H1 (cell line): ENCODE measurements around the gene KIF26B. TPM values are rescaled to one million over a fixed set of nuclear protein-coding genes. Genes with fewer than 3 reads are reported as not detected.

Experiments
- CTCF ChIA-PET: fragments of 300-600 bp; sonication (Branson Sonifier 250); formaldehyde crosslinking; loops from one replicate; lab custom pipeline; 2021; ENCODE audit not compliant: partially characterized antibody; lab: Charles Lee
- POLR2A ChIA-PET: fragments of 300-600 bp; sonication (Branson Sonifier 250); formaldehyde crosslinking; loops from one replicate; lab custom pipeline; 2021; ENCODE audit warnings: inconsistent platforms; ENCODE audit not compliant: partially characterized antibody; lab: Charles Lee
- DNase-seq, 2 experiments: peaks; one replicate each; pipeline versions ENCODE4 v3.0.0 to v3.0.0-alpha.2; 2010 to 2022; ENCODE audit warnings: low spot score in 2 of 2, low read depth in 1 of 2, mixed read lengths in 1 of 2
- FAIRE-seq: peaks from 2 replicates; lab custom pipeline; 2011; peaks lifted over from hg19 to GRCh38; lab: Jason Lieb, UNC
- H2AFZ ChIP-seq: 2 replicates; pipeline ENCODE4 v1.8.1; 2012; ENCODE audit warnings: low read length, inconsistent platforms
- H2AK5ac ChIP-seq: 2 replicates; pipeline ENCODE4 v1.6.1; 2013; ENCODE audit warnings: low read depth, low read length
- H2BK120ac ChIP-seq: replicated peaks from 2 replicates; pipeline ENCODE3; 2013; ENCODE audit warnings: low read depth, low read length, inconsistent platforms
- H2BK12ac ChIP-seq: 2 replicates; pipeline ENCODE4 v1.6.1; 2013; ENCODE audit warnings: low read depth, low read length
- H2BK15ac ChIP-seq: 2 replicates; pipeline ENCODE4 v1.6.1; 2013; ENCODE audit warnings: low read length
- H2BK20ac ChIP-seq: 2 replicates; pipeline ENCODE4 v1.6.1; 2013; ENCODE audit warnings: low read length
- H2BK5ac ChIP-seq: 2 replicates; pipeline ENCODE4 v1.6.1; 2013; ENCODE audit warnings: low read depth, low read length
- H3K14ac ChIP-seq: 2 replicates; pipeline ENCODE4 v1.6.1; 2013; ENCODE audit warnings: inconsistent platforms; ENCODE audit not compliant: insufficient read length
- H3K18ac ChIP-seq: 2 replicates; pipeline ENCODE4 v1.6.1; 2013; ENCODE audit warnings: low read length; ENCODE audit errors: extremely low read depth
- H3K23ac ChIP-seq: 2 replicates; pipeline ENCODE4 v1.6.1; 2013; ENCODE audit warnings: inconsistent platforms; ENCODE audit not compliant: insufficient read length
- H3K23me2 ChIP-seq: 2 replicates; pipeline ENCODE4 v1.6.1; 2013; ENCODE audit warnings: low read depth, low read length
- H3K27ac ChIP-seq: 2 replicates; pipeline ENCODE4 v1.6.1; 2011; ENCODE audit warnings: low read depth, low read length, inconsistent platforms
- H3K27me3 ChIP-seq, 4 experiments: replicated peaks in 1 of 4; 1 replicate in 1 of 4; 2 replicates in 3 of 4; pipeline versions ENCODE4 v1.6.1 to v1.8.1; 2011 to 2013; ENCODE audit warnings: low read length in 3 of 4, mild to moderate bottlenecking in 3 of 4, inconsistent platforms in 2 of 4, mixed read lengths in 2 of 4, moderate library complexity in 1 of 4; ENCODE audit not compliant: control insufficient read depth in 3 of 4, insufficient read depth in 3 of 4; ENCODE audit errors: extremely low read depth in 1 of 4
- H3K36me3 ChIP-seq, 4 experiments: 2 replicates each; pipeline versions ENCODE4 v1.6.1 to v1.8.1; 2011 to 2013; ENCODE audit warnings: mild to moderate bottlenecking in 4 of 4, low read length in 3 of 4, moderate library complexity in 2 of 4, control low read depth in 1 of 4, inconsistent platforms in 1 of 4; ENCODE audit not compliant: insufficient read depth in 4 of 4, control insufficient read depth in 2 of 4
- H3K4ac ChIP-seq: replicated peaks from 2 replicates; pipeline ENCODE3; 2013; ENCODE audit warnings: low read length, low read depth, mixed read lengths, inconsistent platforms; ENCODE audit not compliant: insufficient read length
- H3K4me1 ChIP-seq, 4 experiments: replicated peaks in 1 of 4; 1 replicate in 1 of 4; 2 replicates in 3 of 4; pipeline versions ENCODE4 v1.6.1 to v1.8.1; 2011 to 2013; ENCODE audit warnings: low read length in 3 of 4, inconsistent platforms in 2 of 4, mixed read lengths in 1 of 4; ENCODE audit not compliant: insufficient read depth in 4 of 4, control insufficient read depth in 3 of 4
- H3K4me2 ChIP-seq, 2 experiments: 2 replicates each; pipeline versions ENCODE4 v1.6.1 to v1.8.1; 2011 to 2013; ENCODE audit warnings: low read depth in 2 of 2, low read length in 2 of 2, control low read depth in 1 of 2, inconsistent platforms in 1 of 2, mild to moderate bottlenecking in 1 of 2; ENCODE audit not compliant: insufficient read depth in 1 of 2
- H3K4me3 ChIP-seq, 4 experiments: fragments of 200-600, 300-600 bp in 1 of 4; sonication (generic), shearing (Covaris generic), sonication (Bioruptor Twin) in 1 of 4; 2 replicates each; pipeline versions ENCODE4 v1.5.1 to v1.8.1; 2011 to 2016; ENCODE audit warnings: low read length in 4 of 4, low read depth in 3 of 4, control low read depth in 2 of 4, inconsistent platforms in 2 of 4, mild to moderate bottlenecking in 2 of 4, mixed read lengths in 1 of 4, moderate library complexity in 1 of 4; ENCODE audit not compliant: insufficient read depth in 2 of 4; ENCODE audit errors: extremely low read depth in 1 of 4
- H3K56ac ChIP-seq: replicated peaks from 2 replicates; pipeline ENCODE3; 2013; ENCODE audit warnings: low read depth, mild to moderate bottlenecking, mixed read lengths, low read length, inconsistent platforms; ENCODE audit not compliant: insufficient read length
- H3K79me1 ChIP-seq: 2 replicates; pipeline ENCODE4 v1.6.1; 2013; ENCODE audit warnings: low read depth, low read length, control low read depth
- H3K79me2 ChIP-seq, 2 experiments: 2 replicates each; pipeline versions ENCODE4 v1.6.1 to v1.8.1; 2012 to 2013; ENCODE audit warnings: low read length in 2 of 2, mild to moderate bottlenecking in 2 of 2, inconsistent platforms in 1 of 2; ENCODE audit not compliant: insufficient read depth in 2 of 2, control insufficient read depth in 1 of 2
- H3K9ac ChIP-seq, 4 experiments: replicated peaks in 1 of 4; 1 replicate in 1 of 4; 2 replicates in 3 of 4; pipeline versions ENCODE4 v1.6.1 to v1.8.1; 2011 to 2013; ENCODE audit warnings: low read depth in 3 of 4, low read length in 3 of 4, control low read depth in 2 of 4, mild to moderate bottlenecking in 2 of 4, moderate library complexity in 2 of 4, inconsistent platforms in 1 of 4; ENCODE audit errors: extremely low read depth in 1 of 4
- H3K9me3 ChIP-seq, 2 experiments: 2 replicates each; pipeline versions ENCODE4 v1.6.1 to v1.8.1; 2012 to 2013; ENCODE audit warnings: mild to moderate bottlenecking in 2 of 2, moderate library complexity in 2 of 2, control low read depth in 1 of 2, inconsistent platforms in 1 of 2, low read depth in 1 of 2, low read length in 1 of 2, mixed read lengths in 1 of 2; ENCODE audit not compliant: insufficient read depth in 2 of 2
- H4K20me1 ChIP-seq, 2 experiments: replicated peaks in 1 of 2; 2 replicates each; pipeline versions ENCODE3 to v1.8.1; 2011 to 2013; ENCODE audit warnings: inconsistent platforms in 2 of 2, low read length in 2 of 2, mild to moderate bottlenecking in 1 of 2; ENCODE audit not compliant: insufficient read depth in 2 of 2, control insufficient read depth in 1 of 2
- H4K5ac ChIP-seq: 2 replicates; pipeline ENCODE4 v1.6.1; 2013; ENCODE audit warnings: low read length, low read depth, mixed read lengths, inconsistent platforms; ENCODE audit not compliant: insufficient read length
- H4K8ac ChIP-seq: 2 replicates; pipeline ENCODE4 v1.8.0; 2013; ENCODE audit warnings: mild to moderate bottlenecking, moderate library complexity, low read length, inconsistent platforms; ENCODE audit not compliant: insufficient read depth; ENCODE audit errors: extremely low read depth
- H4K91ac ChIP-seq: replicated peaks from 2 replicates; pipeline ENCODE3; 2013; ENCODE audit warnings: low read length, mixed read lengths, inconsistent platforms; ENCODE audit not compliant: insufficient read length
- BACH1 ChIP-seq: IDR thresholded peaks from 2 replicates; pipeline ENCODE4 v1.6.1; 2012; ENCODE audit warnings: low read length, improper control_type of control experiment
- CBX5 ChIP-seq: fragments of 300-800, 300-1000 bp; sonication (generic); IDR thresholded peaks from 2 replicates; pipeline ENCODE4 v1.7.1; 2016; ENCODE audit warnings: antibody characterized with exemption, low read length, low read depth
- CEBPB ChIP-seq: IDR thresholded peaks from 2 replicates; pipeline ENCODE4 v1.6.1; 2012; ENCODE audit warnings: low read depth, low read length
- FOSL1 ChIP-seq: IDR thresholded peaks from 2 replicates; pipeline ENCODE4 v1.6.1; 2011; ENCODE audit warnings: mild to moderate bottlenecking, low read depth, low read length, moderate library complexity; ENCODE audit not compliant: insufficient read depth
- GABPA ChIP-seq: IDR thresholded peaks from 2 replicates; pipeline ENCODE4 v1.6.1; 2011; ENCODE audit warnings: mild to moderate bottlenecking, low read length, moderate library complexity, borderline replicate concordance; ENCODE audit not compliant: insufficient read depth
- HDAC6 ChIP-seq: IDR thresholded peaks from one replicate; pipeline ENCODE4 v1.7.1; 2012; ENCODE audit warnings: low read depth, mild to moderate bottlenecking, inconsistent platforms, low read length, moderate library complexity
- KDM4A ChIP-seq: IDR thresholded peaks from one replicate; pipeline ENCODE4 v1.7.1; 2012; ENCODE audit warnings: low read depth, mild to moderate bottlenecking, moderate library complexity, low read length, inconsistent platforms; ENCODE audit not compliant: severe bottlenecking
- KDM5A ChIP-seq: fragments of 200-600 bp; IDR thresholded peaks from 2 replicates; pipeline ENCODE4 v1.7.1; 2012; ENCODE audit warnings: mild to moderate bottlenecking, low read length, inconsistent platforms, mixed read lengths
- PHF8 ChIP-seq: fragments of 200-600 bp; sonication (generic); conservative IDR thresholded peaks from 2 replicates; pipeline ENCODE4 v1.7.1; 2012; ENCODE audit warnings: low read depth, mild to moderate bottlenecking, inconsistent platforms, low read length, moderate library complexity
- RAD21 ChIP-seq, 2 experiments: IDR thresholded peaks in 1 of 2; conservative IDR thresholded peaks in 1 of 2; 2 replicates each; pipeline ENCODE4 v1.6.1; 2011; ENCODE audit warnings: low read depth in 2 of 2, low read length in 2 of 2, improper control_type of control experiment in 1 of 2, inconsistent platforms in 1 of 2, mild to moderate bottlenecking in 1 of 2, moderate library complexity in 1 of 2
- SAP30 ChIP-seq: fragments of 300-600 bp; sonication (generic); IDR thresholded peaks from 2 replicates; pipeline ENCODE4 v1.7.1; 2012; ENCODE audit warnings: low read length, moderate library complexity, mild to moderate bottlenecking, inconsistent platforms; ENCODE audit not compliant: insufficient read depth, insufficient replicate concordance
- SP1 ChIP-seq: IDR thresholded peaks from 2 replicates; pipeline ENCODE4 v1.6.1; 2011; ENCODE audit warnings: low read depth, low read length
- TBP ChIP-seq: IDR thresholded peaks from 2 replicates; pipeline ENCODE4 v1.6.1; 2011; ENCODE audit warnings: low read depth, low read length, improper control_type of control experiment
- WGBS, 2 experiments: shearing (Covaris generic) in 1 of 2; methylation state at CpG; one replicate each; pipeline versions ENCODE4 v1.1.6 to v1.1.7; 2013 to 2015; ENCODE audit warnings: low lambda C conversion rate in 2 of 2, mixed read lengths in 2 of 2, inconsistent platforms in 1 of 2, low coverage in 1 of 2, missing lambda C conversion rate in 1 of 2; ENCODE audit not compliant: insufficient replicate concordance in 2 of 2, insufficient coverage in 1 of 2, insufficient read length in 1 of 2; ENCODE audit errors: extremely low coverage in 1 of 2, missing lambda C conversion rate in 1 of 2; 5-methylcytosine and 5-hydroxymethylcytosine counted together
- polyA plus RNA-seq, 7 experiments: library from polyadenylated mRNA; depleted of rRNA in 3 of 7; stranded (reverse) in 5 of 7; unstranded in 2 of 7; fragments of >200 nt in 5 of 7; fragments of 200-250 nt in 2 of 7; gene quantifications; 1 replicate in 5 of 7; 2 replicates in 1 of 7; 4 replicates in 1 of 7; pipeline versions ENCODE4 v1.2.1 to v1.2.3, GENCODE V29; 2011 to 2013; ENCODE audit warnings: missing spikeins in 2 of 7, mixed read lengths in 2 of 7
- total RNA-seq: library from RNA; stranded (reverse); fragmentation: NEBNext Ultra II Directional; extraction: Animal tissue kit (Norgen Biotek cat#: 25700); gene quantifications from 2 replicates; pipeline ENCODE4 v1.2.1, GENCODE V29; 2021
- TF ChIP-seq, protein P1 (sequence below): IDR thresholded peaks from 2 replicates; pipeline ENCODE4 v1.6.1; 2011; ENCODE audit warnings: low read depth, mild to moderate bottlenecking, low read length; ENCODE audit not compliant: insufficient read depth

KIF26B gene
- total and polyA plus RNA-seq, 2 of the 8 experiments (the other 6 are each of a cell fraction or from before 2014, with no cell fraction given): 0.06 to 0.28 TPM

DNA sequence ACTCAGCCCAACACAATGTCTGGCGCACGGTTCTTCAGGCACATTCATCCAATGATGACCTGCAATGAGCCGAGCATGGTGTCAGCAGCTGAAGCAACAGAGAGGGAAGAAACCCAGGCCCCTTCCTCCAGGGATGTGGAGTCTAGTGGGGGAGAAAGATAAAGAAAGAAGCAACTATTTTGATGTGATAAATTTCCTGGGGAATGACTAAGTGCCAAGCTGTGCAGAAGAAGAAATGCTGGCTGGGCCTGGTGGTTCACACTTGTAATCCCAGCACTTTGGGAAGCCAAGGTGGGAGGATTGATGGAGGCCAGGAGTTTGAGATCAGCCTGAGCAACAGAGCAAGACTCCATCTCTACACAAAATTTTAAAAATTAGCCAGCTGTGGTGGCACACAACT, 561.8 kb downstream of the KIF26B start:
- Histone ChIP-seq H4K91ac (no peak overlapping the region), H2BK5ac (no peak overlapping the region), H3K36me3 (no peaks in the 10 kb centered on the region), H4K20me1 (no peaks in the 10 kb centered on the region), H2BK12ac (no peak overlapping the region), H3K79me2 (no peaks in the 10 kb centered on the region), H3K4me2 (no peak overlapping the region), H3K9ac (no peak overlapping the region), H2AK5ac (no peak overlapping the region), H2AFZ (no peak overlapping the region), H3K4ac (no peak overlapping the region), H3K14ac (no peak overlapping the region), H3K56ac (no peak overlapping the region), H3K4me3 (no peak overlapping the region), H3K4me1 (peaks cover 0 to 2% (median under 1%) of the 10 kb centered on the region in 4 experiments; a peak in 3 of 7 replicates), H3K79me1 (no peaks in the 10 kb centered on the region; the same call in 1 of the 2 replicates), H3K18ac (no peak overlapping the region), H3K9me3 (no peaks in the 10 kb centered on the region), H3K27ac (no peak overlapping the region), H3K23me2 (no peaks in the 10 kb centered on the region), H2BK15ac (no peak overlapping the region), H4K8ac (no peak overlapping the region), H4K5ac (no peak overlapping the region), H3K23ac (no peak overlapping the region), H3K27me3 (no peaks in the 10 kb centered on the region; a peak in 1 of 7 replicates), H2BK20ac (no peak overlapping the region), H2BK120ac (no peak overlapping the region)
- 78% methylated on average over 3 of the region's 3 CpGs; no CpG with 5 or more reads in 1 of the 2 experiments for WGBS, 2 experiments
- CTCF ChIA-PET: interaction anchor here (1.2 kb wide), 1 partner anchor 172 kb away, joined by 4 read pairs; no protein-coding TSS in a partner anchor
- POLR2A ChIA-PET: no interaction called here
- DNase-seq (no peak), FAIRE-seq (no peak)
- no peak for TF ChIP-seq SAP30
- no peak for TF ChIP-seq TBP
- no peak for TF ChIP-seq CEBPB
- TF ChIP-seq KDM4A: no peak
- TF ChIP-seq, protein P1, sequence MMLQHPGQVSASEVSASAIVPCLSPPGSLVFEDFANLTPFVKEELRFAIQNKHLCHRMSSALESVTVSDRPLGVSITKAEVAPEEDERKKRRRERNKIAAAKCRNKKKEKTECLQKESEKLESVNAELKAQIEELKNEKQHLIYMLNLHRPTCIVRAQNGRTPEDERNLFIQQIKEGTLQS: no peak
- TF ChIP-seq KDM5A: no peak
- TF ChIP-seq BACH1: no peak
- no peak for TF ChIP-seq HDAC6
- TF ChIP-seq SP1: no peak
- TF ChIP-seq FOSL1: no peak
- TF ChIP-seq PHF8: no peak
- TF ChIP-seq RAD21 (IDR thresholded peaks at IDR 0.05 in 1 of 2, conservative IDR thresholded peaks at IDR 0.05 in 1 of 2; ENCODE audit: low read depth in 2 of 2, low read length in 2 of 2): no peak
- TF ChIP-seq GABPA: no peak
- no peak for TF ChIP-seq CBX5
